HG03460 (cell line): ENCODE data around the gene MINDY1.
A peak's percentile ranks its signal among the peaks of the same experiment; 100 is the strongest.

ENCODE experiments used
- ATAC-seq: cut with Tn5 transposase; IDR thresholded peaks from one replicate; pipeline ENCODE4 v1.9.1; 2021; ENCODE audit not compliant: unreplicated experiment

MINDY1 gene

GRCh38 chr1:151011154-151011850, 4.6 kb upstream of the MINDY1 start:
- ATAC-seq, result no peak

- no peak for ATAC-seq
Measured at GRCh38 chr1:151010346-151010726, 3.6 kb upstream of the MINDY1 start.

GRCh38 chr1:151009674-151010345, 3.1 kb upstream of the MINDY1 start:
- ATAC-seq, result no peak

GRCh38 chr1:151009206-151009587, 2.5 kb upstream of the MINDY1 start:
- no peak for ATAC-seq

- peak; percentile 66 for ATAC-seq
Measured at GRCh38 chr1:151008244-151009205, 1.8 kb upstream of the MINDY1 start, which contains the start of gene PRUNE1. PRUNE1 (plus strand) TSS chr1:151008449; CDS start chr1:151008633, 184 bp downstream.

- no peak for ATAC-seq
Measured at GRCh38 chr1:151007853-151008243, 1.1 kb upstream of the MINDY1 start.

GRCh38 chr1:151005729-151006319, 878 bp downstream of the MINDY1 start:
- no peak for ATAC-seq

GRCh38 chr1:151003180-151003579, 3.5 kb downstream of the MINDY1 start:
- ATAC-seq, result no peak

GRCh38 chr1:151002611-151003010, 4.1 kb downstream of the MINDY1 start:
- no peak for ATAC-seq

GRCh38 chr1:151002051-151002450, 4.7 kb downstream of the MINDY1 start:
- no peak for ATAC-seq

- no peak for ATAC-seq
Measured at GRCh38 chr1:151001602-151002001, 5.1 kb downstream of the MINDY1 start.

GRCh38 chr1:151000408-151000807, 6.3 kb downstream of the MINDY1 start:
- ATAC-seq, result no peak

- no peak for ATAC-seq
Measured at GRCh38 chr1:150999926-151000325, 6.8 kb downstream of the MINDY1 start.

- no peak for ATAC-seq
Measured at GRCh38 chr1:150999051-150999674, 7.5 kb downstream of the MINDY1 start.

GRCh38 chr1:150997949-150998348, 8.8 kb downstream of the MINDY1 start:
- no peak for ATAC-seq

GRCh38 chr1:150997126-150997872, 9.4 kb downstream of the MINDY1 start:
- no peak for ATAC-seq

GRCh38 chr1:150995896-150996295, 10.8 kb downstream of the MINDY1 start:
- no peak for ATAC-seq

GRCh38 chr1:150995460-150995859, 11.2 kb downstream of the MINDY1 start:
- no peak for ATAC-seq

GRCh38 chr1:150994248-150994647, 12.5 kb downstream of the MINDY1 start:
- no peak for ATAC-seq

- ATAC-seq, result no peak
Measured at GRCh38 chr1:150992626-150993025, 14.1 kb downstream of the MINDY1 start.
